NB4 (cell line): ENCODE results near the gene MX1.

Experiments
- DNase-seq: peaks from one replicate; pipeline ENCODE4 v3.0.0; 2010; ENCODE audit warnings: low read depth
- H3K4me3 ChIP-seq: one replicate; pipeline ENCODE4 v1.5.1; 2011; ENCODE audit warnings: mild to moderate bottlenecking, low read depth, low read length, moderate library complexity
- MYC ChIP-seq: IDR thresholded peaks from 2 replicates; pipeline ENCODE4 v1.6.1; 2011; ENCODE audit warnings: low read depth, low read length
- POLR2A ChIP-seq: IDR thresholded peaks from 2 replicates; pipeline ENCODE4 v1.6.1; 2011; ENCODE audit warnings: mild to moderate bottlenecking; ENCODE audit not compliant: insufficient read length; ENCODE audit errors: extremely low read depth
- TF ChIP-seq, protein P1 (sequence below): IDR thresholded peaks from 2 replicates; pipeline ENCODE4 v1.6.1; 2011; ENCODE audit warnings: low read depth, low read length
- TF ChIP-seq, protein P2 (sequence below): IDR thresholded peaks from one replicate; pipeline ENCODE4 v1.5.1; 2012; ENCODE audit warnings: low read depth, low read length

Gene MX1

DNA sequence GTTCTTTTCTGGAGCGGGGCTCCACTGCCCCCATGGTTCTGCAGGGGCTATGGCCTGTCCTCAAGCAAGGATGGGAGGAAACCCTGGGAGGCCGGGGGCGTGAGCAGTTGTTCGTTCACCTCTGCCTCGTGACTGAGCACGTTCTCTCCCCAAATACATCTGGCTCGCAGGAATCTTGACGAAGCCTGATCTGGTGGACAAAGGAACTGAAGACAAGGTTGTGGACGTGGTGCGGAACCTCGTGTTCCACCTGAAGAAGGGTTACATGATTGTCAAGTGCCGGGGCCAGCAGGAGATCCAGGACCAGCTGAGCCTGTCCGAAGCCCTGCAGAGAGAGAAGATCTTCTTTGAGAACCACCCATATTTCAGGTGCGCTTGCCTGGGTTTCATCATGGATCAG lies 15.5 kb downstream of the MX1 start:
- TF ChIP-seq POLR2A (no peak), MYC (no peak)
- TF ChIP-seq, protein P1, sequence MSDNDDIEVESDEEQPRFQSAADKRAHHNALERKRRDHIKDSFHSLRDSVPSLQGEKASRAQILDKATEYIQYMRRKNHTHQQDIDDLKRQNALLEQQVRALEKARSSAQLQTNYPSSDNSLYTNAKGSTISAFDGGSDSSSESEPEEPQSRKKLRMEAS = no peak
- TF ChIP-seq, protein P2, sequence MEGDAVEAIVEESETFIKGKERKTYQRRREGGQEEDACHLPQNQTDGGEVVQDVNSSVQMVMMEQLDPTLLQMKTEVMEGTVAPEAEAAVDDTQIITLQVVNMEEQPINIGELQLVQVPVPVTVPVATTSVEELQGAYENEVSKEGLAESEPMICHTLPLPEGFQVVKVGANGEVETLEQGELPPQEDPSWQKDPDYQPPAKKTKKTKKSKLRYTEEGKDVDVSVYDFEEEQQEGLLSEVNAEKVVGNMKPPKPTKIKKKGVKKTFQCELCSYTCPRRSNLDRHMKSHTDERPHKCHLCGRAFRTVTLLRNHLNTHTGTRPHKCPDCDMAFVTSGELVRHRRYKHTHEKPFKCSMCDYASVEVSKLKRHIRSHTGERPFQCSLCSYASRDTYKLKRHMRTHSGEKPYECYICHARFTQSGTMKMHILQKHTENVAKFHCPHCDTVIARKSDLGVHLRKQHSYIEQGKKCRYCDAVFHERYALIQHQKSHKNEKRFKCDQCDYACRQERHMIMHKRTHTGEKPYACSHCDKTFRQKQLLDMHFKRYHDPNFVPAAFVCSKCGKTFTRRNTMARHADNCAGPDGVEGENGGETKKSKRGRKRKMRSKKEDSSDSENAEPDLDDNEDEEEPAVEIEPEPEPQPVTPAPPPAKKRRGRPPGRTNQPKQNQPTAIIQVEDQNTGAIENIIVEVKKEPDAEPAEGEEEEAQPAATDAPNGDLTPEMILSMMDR = no peak
- no peak for DNase-seq
- no peak overlapping the region for H3K4me3 ChIP-seq

DNA sequence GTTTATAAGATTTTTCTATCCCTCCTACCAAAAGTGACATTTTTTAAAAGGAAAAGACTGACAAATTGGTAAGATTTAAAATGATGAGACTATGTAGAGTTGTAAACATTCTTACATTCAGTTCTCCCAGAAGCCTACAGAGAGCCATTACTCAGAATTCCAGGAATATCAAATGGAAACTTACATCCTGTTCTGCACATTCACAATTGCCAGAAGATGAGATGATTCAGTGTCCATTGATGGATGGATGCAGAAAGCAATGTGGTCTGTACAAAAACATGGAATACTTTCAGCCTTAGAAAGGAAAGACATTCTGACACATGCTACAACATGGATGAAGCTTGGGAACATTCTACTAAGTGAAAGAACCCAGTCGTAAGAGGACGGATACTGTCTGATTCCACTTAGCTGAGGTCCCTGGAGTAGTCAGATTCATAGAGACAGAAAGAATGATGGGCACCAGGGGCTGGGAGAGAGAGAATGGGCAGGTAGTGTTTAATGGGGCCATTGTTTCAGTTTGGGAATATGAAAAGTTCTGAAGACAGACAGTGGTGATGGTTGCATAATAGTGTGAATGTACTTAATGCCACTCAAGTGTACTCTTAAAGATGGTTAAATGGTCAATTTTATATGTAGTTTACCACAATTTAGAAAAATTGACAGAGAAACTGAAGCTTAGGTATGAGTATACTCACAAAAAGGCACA lies 16.6 kb downstream of the MX1 start:
- no peak for DNase-seq
- TF ChIP-seq MYC (no peak), POLR2A (no peak)
- TF ChIP-seq, protein P1 = no peak
- TF ChIP-seq, protein P2 = no peak
- no peak overlapping the region for H3K4me3 ChIP-seq

DNA sequence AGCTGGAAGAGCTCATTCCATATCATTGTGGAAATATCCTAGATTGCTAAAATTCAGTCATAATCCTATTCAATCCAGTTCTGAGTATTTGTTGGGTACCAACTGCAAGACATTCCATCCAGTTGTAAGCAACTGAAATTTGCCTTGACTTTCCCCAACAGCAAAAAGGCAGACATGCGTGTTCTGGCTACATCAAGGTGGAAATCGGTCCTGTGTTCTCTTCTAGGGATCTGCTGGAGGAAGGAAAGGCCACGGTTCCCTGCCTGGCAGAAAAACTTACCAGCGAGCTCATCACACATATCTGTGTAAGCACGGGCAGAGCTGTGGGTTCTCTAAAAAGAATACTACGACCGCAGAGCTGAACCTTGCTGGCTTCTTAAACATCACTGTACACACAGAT lies 17.5 kb downstream of the MX1 start:
- no peak overlapping the region for H3K4me3 ChIP-seq
- TF ChIP-seq, protein P2 = no peak
- no peak for TF ChIP-seq MYC
- no peak for TF ChIP-seq POLR2A
- TF ChIP-seq, protein P1 = no peak
- no peak for DNase-seq

DNA sequence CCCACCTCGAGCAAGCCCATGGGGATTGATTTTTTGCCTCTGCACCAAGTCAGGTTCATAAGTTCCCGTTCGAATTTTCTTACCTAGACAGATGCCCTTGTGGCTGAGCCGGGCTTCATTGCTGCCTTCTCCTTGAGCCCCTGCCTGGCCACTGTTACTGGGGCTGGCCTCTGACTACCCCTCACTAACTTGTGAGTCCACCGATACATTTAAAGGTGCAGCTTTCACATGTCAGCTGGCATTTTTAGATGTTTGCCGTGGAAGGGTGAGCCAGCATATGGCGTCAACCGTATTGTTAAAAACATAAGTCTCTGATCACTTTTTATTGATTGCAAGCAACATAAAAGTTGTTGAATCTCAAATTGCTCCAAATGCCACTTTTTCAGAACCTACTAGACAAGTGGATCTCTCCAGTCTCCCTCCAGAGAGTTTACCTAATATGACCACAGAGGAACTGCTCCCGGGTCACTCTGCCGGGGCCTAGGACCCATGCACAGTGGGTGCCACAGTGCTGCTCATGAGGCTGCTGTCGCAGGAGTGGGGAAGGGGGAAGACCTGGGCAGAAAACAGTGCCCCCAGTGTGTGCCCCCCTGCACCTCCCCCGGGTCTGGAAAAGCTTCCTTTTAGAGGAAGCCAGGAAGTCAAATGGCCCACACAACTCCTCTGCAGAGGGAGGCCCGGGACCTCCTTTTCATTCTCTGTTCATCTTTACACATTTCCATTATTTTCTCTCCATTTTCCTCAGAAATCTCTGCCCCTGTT lies 18.8 kb downstream of the MX1 start:
- DNase-seq = no peak
- no peak overlapping the region for H3K4me3 ChIP-seq
- TF ChIP-seq, protein P1 = no peak
- TF ChIP-seq POLR2A (no peak), MYC (no peak)

GRCh38 chr21:41445465-41445862 lies 19.4 kb downstream of the MX1 start:
- no peak overlapping the region for H3K4me3 ChIP-seq
- DNase-seq = no peak
- TF ChIP-seq, protein P1 = no peak
- TF ChIP-seq POLR2A = no peak
- TF ChIP-seq MYC = no peak
- TF ChIP-seq, protein P2 = no peak

- DNase-seq = no peak
- no peak overlapping the region for H3K4me3 ChIP-seq
- TF ChIP-seq, protein P2 = no peak
- TF ChIP-seq POLR2A = no peak
- no peak for TF ChIP-seq MYC
- TF ChIP-seq, protein P1 = no peak
Measured at GRCh38 chr21:41446586-41446985, 20.5 kb downstream of the MX1 start.
